Fibroblast of villous mesenchyme (primary cell): ENCODE results near the gene PANX3. TPM values are rescaled to one million over a fixed set of nuclear protein-coding genes. Genes with fewer than 3 reads are reported as not detected.
A peak's percentile ranks its signal among the peaks of the same experiment; 100 is the strongest.

ENCODE experiments used
- DNase-seq: peaks from one replicate; pipeline ENCODE4 v3.0.0-alpha.2; 2010; ENCODE audit warnings: low read depth
- H3K4me3 ChIP-seq: 2 replicates; pipeline ENCODE4 v1.5.1; 2011; ENCODE audit warnings: low read depth, mild to moderate bottlenecking, low read length
- CTCF ChIP-seq: IDR thresholded peaks from 2 replicates; pipeline ENCODE4 v1.5.1; 2012; ENCODE audit warnings: low read depth, mild to moderate bottlenecking, low read length; ENCODE audit not compliant: insufficient read depth
- total RNA-seq: library from RNA; depleted of rRNA; stranded (reverse); fragments of >200 nt; gene quantifications from 2 replicates; pipeline ENCODE4 v1.2.3, GENCODE V29; 2012

PANX3 gene
- total RNA-seq, 1 donor, result not detected

- no peak overlapping the region for H3K4me3 ChIP-seq
- DNase-seq, result no peak
- TF ChIP-seq CTCF, result no peak
These were observed 14.4 kb downstream of the PANX3 start for GRCh38 chr11:124625504-124626168.

GRCh38 chr11:124627546-124627945 is 16.3 kb downstream of the PANX3 start:
- DNase-seq, result no peak
- no peak for TF ChIP-seq CTCF
- no peak overlapping the region for H3K4me3 ChIP-seq

GRCh38 chr11:124629961-124630360 is 18.7 kb downstream of the PANX3 start:
- H3K4me3 ChIP-seq, result no peak overlapping the region
- TF ChIP-seq CTCF, result no peak

GRCh38 chr11:124633355-124633754 is 22.1 kb downstream of the PANX3 start:
- no peak for DNase-seq
- peak; percentile 36 for TF ChIP-seq CTCF
- H3K4me3 ChIP-seq, result no peak overlapping the region

More at GRCh38 chr11:124629961-124630360, 18.7 kb downstream of the PANX3 start:
- no peak for DNase-seq

GRCh38 chr11:124635932-124636331 is 24.7 kb downstream of the PANX3 start:
- DNase-seq, result no peak
- no peak for TF ChIP-seq CTCF
- H3K4me3 ChIP-seq, result no peak overlapping the region

- DNase-seq, result no peak
- H3K4me3 ChIP-seq, result no peak overlapping the region
- TF ChIP-seq CTCF, result no peak
These were observed 27.3 kb downstream of the PANX3 start for GRCh38 chr11:124638500-124638899.

GRCh38 chr11:124639186-124639585 is 28.0 kb downstream of the PANX3 start:
- TF ChIP-seq CTCF, result no peak
- no peak for DNase-seq
- H3K4me3 ChIP-seq, result no peak overlapping the region
